ENCODE data around the gene POLR2L. TPM values are rescaled to one million over a fixed set of nuclear protein-coding genes. Genes with fewer than 3 reads are reported as not detected.

POLR2L gene
- total and polyA plus RNA-seq, 2 of the 13 experiments (the other 11 are each of a cell fraction or from before 2014, with no cell fraction given) = 104 to 114 TPM

- TF ChIP-seq KDM2A (CRISPR knock-in tag; IDR thresholded peaks at IDR 0.05; ENCODE audit: borderline replicate concordance, low read depth) = peak; percentile 77; the same call in 1 of the 2 replicates
- TF ChIP-seq GZF1 (CRISPR knock-in tag; IDR thresholded peaks at IDR 0.05) = no peak
- 0 out of 2 replicates have a peak, but pooled peaks have one; percentile 4 for TF ChIP-seq UBTF (CRISPR knock-in tag; IDR thresholded peaks at IDR 0.05)
- TF ChIP-seq GATAD1 (CRISPR knock-in tag; IDR thresholded peaks at IDR 0.05) = no peak
- TF ChIP-seq ZNF180 (CRISPR knock-in tag; IDR thresholded peaks at IDR 0.05; ENCODE audit: borderline replicate concordance, low read depth) = peak; percentile 83; the same call in 1 of the 2 replicates
- no peak for TF ChIP-seq SP5 (CRISPR knock-in tag; IDR thresholded peaks at IDR 0.05; ENCODE audit: borderline replicate concordance, low read depth)
- TF ChIP-seq GABPA (IDR thresholded peaks at IDR 0.05; ENCODE audit: low read depth, low read length) = no peak
- no peak for TF ChIP-seq GABPA (CRISPR knock-in tag; IDR thresholded peaks at IDR 0.05; ENCODE audit: low read depth)
- no peak for TF ChIP-seq TEAD2 (CRISPR knock-in tag; IDR thresholded peaks at IDR 0.05)
- no peak; the same call in 1 of the 2 replicates for TF ChIP-seq NR2C2 (CRISPR knock-in tag; IDR thresholded peaks at IDR 0.05; ENCODE audit: borderline replicate concordance)
- peak; percentile 23; the same call in 1 of the 2 replicates for TF ChIP-seq SSRP1 (CRISPR knock-in tag; IDR thresholded peaks at IDR 0.05)
- TF ChIP-seq ZFAT (CRISPR knock-in tag; conservative IDR thresholded peaks at IDR 0.05) = 0 out of 2 replicates have a peak, but pooled peaks have one; percentile 12
- TF ChIP-seq ZNF263 (CRISPR knock-in tag; IDR thresholded peaks at IDR 0.05) = peak; percentile 35; the same call in 1 of the 2 replicates
- 0 out of 2 replicates have a peak, but pooled peaks have one; percentile 72 for TF ChIP-seq ISX (CRISPR knock-in tag; conservative IDR thresholded peaks at IDR 0.05)
- 0 out of 2 replicates have a peak, but pooled peaks have one; percentile 11 for TF ChIP-seq PITX1 (CRISPR knock-in tag; IDR thresholded peaks at IDR 0.05)
- peak; percentile 53 for TF ChIP-seq ZNF770 (CRISPR knock-in tag; IDR thresholded peaks at IDR 0.05)
- peak; percentile 6; the same call in 1 of the 2 replicates for TF ChIP-seq HINFP (CRISPR knock-in tag; IDR thresholded peaks at IDR 0.05; ENCODE audit: low read depth)
- TF ChIP-seq NRL (CRISPR knock-in tag; IDR thresholded peaks at IDR 0.05; ENCODE audit: borderline replicate concordance) = no peak
- TF ChIP-seq RXRA (CRISPR knock-in tag; IDR thresholded peaks at IDR 0.05) = 0 out of 2 replicates have a peak, but pooled peaks have one; percentile 8
- TF ChIP-seq ZNF790 (CRISPR knock-in tag; IDR thresholded peaks at IDR 0.05; ENCODE audit: borderline replicate concordance) = 0 out of 2 replicates have a peak, but pooled peaks have one; percentile 27
- TF ChIP-seq SOX6 (IDR thresholded peaks at IDR 0.05) = no peak
- no peak for TF ChIP-seq SOX6 (CRISPR knock-in tag; IDR thresholded peaks at IDR 0.05)
- no peak for TF ChIP-seq CC2D1A (CRISPR knock-in tag; IDR thresholded peaks at IDR 0.05)
- 0 out of 2 replicates have a peak, but pooled peaks have one; percentile 26 for TF ChIP-seq E2F2 (CRISPR knock-in tag; IDR thresholded peaks at IDR 0.05; ENCODE audit: borderline replicate concordance)
- peak; percentile 37 for TF ChIP-seq ZNF546 (CRISPR knock-in tag; conservative IDR thresholded peaks at IDR 0.05)
- no peak for TF ChIP-seq ZNF737 (CRISPR knock-in tag; IDR thresholded peaks at IDR 0.05; ENCODE audit: borderline replicate concordance)
These were observed 354 bp downstream of the POLR2L start (continued) for GRCh38 chr11:841981-842369.
